Glutamatergic neuron (in vitro differentiated cells): ENCODE data around the gene MAP3K5. TPM values are rescaled to one million over a fixed set of nuclear protein-coding genes. Genes with fewer than 3 reads are reported as not detected.
"Not testable (repeated sequence)": the region's sequence is repeated elsewhere in the genome, so short reads cannot be mapped to it uniquely, and the experiment has no call there.

ENCODE experiments used
- DNase-seq: peaks from one replicate; pipeline ENCODE4 v3.0.0; 2022
- H3K27ac Mint-ChIP-seq: one replicate; pipeline ENCODE4 v1.8.0; 2020; ENCODE audit warnings: mild to moderate bottlenecking, mixed read lengths, inconsistent platforms; ENCODE audit not compliant: unreplicated experiment
- H3K27me3 Mint-ChIP-seq: one replicate; pipeline ENCODE4 v1.8.0; 2020; ENCODE audit warnings: mild to moderate bottlenecking, moderate library complexity, mixed read lengths, inconsistent platforms; ENCODE audit not compliant: unreplicated experiment
- H3K36me3 Mint-ChIP-seq: one replicate; pipeline ENCODE4 v1.8.0; 2020; ENCODE audit warnings: mild to moderate bottlenecking, mixed read lengths, inconsistent platforms; ENCODE audit not compliant: unreplicated experiment
- H3K4me1 Mint-ChIP-seq: one replicate; pipeline ENCODE4 v1.8.0; 2020; ENCODE audit warnings: mild to moderate bottlenecking, low read depth, mixed read lengths, inconsistent platforms; ENCODE audit not compliant: unreplicated experiment
- H3K4me3 Mint-ChIP-seq: one replicate; pipeline ENCODE4 v1.8.0; 2020; ENCODE audit warnings: mild to moderate bottlenecking, mixed read lengths, inconsistent platforms; ENCODE audit not compliant: unreplicated experiment
- H3K9me3 Mint-ChIP-seq: one replicate; pipeline ENCODE4 v1.8.0; 2020; ENCODE audit warnings: mild to moderate bottlenecking, moderate library complexity, mixed read lengths, inconsistent platforms; ENCODE audit not compliant: unreplicated experiment
- total RNA-seq: library from RNA; stranded (reverse); fragmentation: NEBNext Ultra II Directional; extraction: Animal tissue kit (Norgen Biotek cat#: 25700); gene quantifications from one replicate; pipeline ENCODE4 v1.2.1, GENCODE V29; 2021; ENCODE audit not compliant: unreplicated experiment
- TF ChIP-seq, protein P1 (sequence below): fragments of 200-600 bp; sonication (generic); IDR thresholded peaks from one replicate; pipeline ENCODE4 v1.5.0; 2021; ENCODE audit not compliant: partially characterized antibody, unreplicated experiment

Gene MAP3K5
- total RNA-seq, 1 donor from 2014 or later, result 0.66 TPM

DNA sequence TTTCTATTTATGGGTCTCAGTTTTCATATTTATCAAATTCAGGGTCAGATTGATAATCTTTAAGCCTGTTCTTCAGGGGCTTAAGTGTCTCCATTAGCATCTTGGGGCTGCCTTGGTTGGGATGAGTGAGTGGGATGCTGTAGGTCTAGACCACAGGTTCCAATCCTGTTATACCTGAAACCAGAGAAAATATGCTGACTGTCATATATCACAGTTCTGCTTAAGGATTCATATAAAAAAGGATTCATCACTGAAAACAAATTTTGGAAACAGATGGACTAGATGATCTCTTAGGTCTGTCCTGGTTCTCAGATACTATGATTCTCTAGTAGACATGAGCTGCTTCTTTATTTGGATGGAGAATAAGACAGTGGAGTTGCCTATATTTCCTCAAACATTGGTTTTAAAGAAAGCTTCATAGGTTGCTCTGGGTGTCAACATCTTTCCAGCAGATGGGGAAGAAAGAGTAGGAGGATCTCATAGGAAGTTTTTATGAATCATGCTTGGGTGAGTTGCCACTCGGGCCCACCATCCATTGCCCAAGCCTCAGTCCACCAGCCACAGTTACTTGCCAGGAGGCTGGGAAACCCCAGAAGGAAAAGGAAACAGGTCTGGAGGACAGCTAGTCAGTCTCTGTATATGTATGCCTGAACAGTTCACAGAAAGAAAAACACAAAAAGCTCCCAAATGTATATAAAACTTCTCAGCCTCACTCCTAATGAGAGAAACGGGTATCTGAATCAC, 199.2 kb downstream of the MAP3K5 start:
- Mint-ChIP-seq H3K27ac (no peak overlapping the region), H3K27me3 (peaks cover 4% of the 10 kb centered on the region), H3K9me3 (peaks cover 2% of the 10 kb centered on the region), H3K4me1 (no peaks in the 10 kb centered on the region), H3K36me3 (peaks cover 8% of the 10 kb centered on the region), H3K4me3 (no peak overlapping the region)
- DNase-seq, result no peak
- TF ChIP-seq, protein P1, sequence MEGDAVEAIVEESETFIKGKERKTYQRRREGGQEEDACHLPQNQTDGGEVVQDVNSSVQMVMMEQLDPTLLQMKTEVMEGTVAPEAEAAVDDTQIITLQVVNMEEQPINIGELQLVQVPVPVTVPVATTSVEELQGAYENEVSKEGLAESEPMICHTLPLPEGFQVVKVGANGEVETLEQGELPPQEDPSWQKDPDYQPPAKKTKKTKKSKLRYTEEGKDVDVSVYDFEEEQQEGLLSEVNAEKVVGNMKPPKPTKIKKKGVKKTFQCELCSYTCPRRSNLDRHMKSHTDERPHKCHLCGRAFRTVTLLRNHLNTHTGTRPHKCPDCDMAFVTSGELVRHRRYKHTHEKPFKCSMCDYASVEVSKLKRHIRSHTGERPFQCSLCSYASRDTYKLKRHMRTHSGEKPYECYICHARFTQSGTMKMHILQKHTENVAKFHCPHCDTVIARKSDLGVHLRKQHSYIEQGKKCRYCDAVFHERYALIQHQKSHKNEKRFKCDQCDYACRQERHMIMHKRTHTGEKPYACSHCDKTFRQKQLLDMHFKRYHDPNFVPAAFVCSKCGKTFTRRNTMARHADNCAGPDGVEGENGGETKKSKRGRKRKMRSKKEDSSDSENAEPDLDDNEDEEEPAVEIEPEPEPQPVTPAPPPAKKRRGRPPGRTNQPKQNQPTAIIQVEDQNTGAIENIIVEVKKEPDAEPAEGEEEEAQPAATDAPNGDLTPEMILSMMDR, result no peak

DNA sequence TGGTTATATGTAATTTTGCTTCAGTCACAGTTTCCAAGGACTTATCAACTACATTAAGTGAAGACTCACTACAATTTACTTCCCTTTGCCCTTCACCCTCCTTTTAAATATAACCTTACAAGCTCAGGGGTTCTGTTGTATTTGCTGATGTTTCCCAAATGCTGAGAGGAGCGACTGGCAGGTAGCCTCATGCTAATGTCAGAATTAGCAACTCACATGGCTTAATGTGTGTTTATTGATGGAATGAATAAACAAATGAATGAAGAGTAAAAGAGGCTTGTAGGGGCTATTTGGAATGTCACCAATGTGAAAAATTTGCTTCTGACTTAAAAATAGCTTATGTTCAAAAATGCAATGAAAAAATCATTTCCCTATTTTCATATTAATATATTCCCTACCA, 200.7 kb downstream of the MAP3K5 start:
- no peaks in the 10 kb centered on the region for H3K4me1 Mint-ChIP-seq

DNA sequence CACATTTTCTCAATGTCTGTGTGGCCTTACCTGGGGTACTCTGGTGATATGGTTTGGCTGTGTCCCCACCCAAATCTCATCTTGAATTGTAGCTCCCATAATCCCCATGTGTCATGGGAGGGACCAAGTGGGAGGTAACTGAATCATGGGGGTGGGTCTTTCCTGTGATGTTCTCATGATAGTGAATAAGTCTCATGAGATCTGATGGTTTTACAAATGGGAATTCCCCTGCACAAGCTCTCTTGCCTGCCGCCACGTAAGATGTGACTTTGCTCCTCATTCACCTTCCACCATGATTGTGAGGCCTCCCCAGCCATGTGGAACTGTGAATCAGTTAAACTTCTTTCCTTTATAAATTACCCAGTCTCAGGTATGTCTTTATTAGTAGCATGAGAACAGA, 201.4 kb downstream of the MAP3K5 start:
- not testable (repeated sequence) for H3K27ac Mint-ChIP-seq

More for the DNA sequence above, 200.7 kb downstream of the MAP3K5 start:
- TF ChIP-seq, protein P1, result no peak
- Mint-ChIP-seq H3K36me3 (peaks cover 8% of the 10 kb centered on the region), H3K27me3 (peaks cover 4% of the 10 kb centered on the region), H3K4me3 (no peak overlapping the region), H3K27ac (no peak overlapping the region), H3K9me3 (no peaks in the 10 kb centered on the region)
- DNase-seq, result no peak

DNA sequence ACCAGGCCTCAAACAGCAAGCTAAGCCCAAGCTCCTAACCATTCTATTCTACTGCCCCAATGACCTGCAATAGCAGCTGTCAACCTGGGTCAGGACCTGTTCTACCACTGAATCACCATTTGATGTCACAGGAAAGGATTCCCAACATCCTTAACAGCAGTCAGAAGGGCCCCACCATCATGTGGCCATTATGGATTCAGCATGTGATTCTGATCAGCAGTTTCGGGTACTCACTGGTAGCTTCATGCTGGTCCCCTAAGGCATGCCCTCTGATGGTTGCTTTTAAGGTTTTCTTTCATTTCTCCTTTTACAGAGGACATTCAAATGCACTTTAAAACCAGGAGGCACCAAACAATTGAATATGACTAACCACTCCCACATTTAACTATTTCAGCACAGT, 204.8 kb downstream of the MAP3K5 start:
- Mint-ChIP-seq H3K36me3 (peaks cover 4% of the 10 kb centered on the region), H3K4me1 (no peaks in the 10 kb centered on the region), H3K27me3 (peaks cover 2% of the 10 kb centered on the region), H3K4me3 (no peak overlapping the region), H3K27ac (no peak overlapping the region), H3K9me3 (no peaks in the 10 kb centered on the region)
- DNase-seq, result no peak
- TF ChIP-seq, protein P1, result no peak

More for the DNA sequence above, 201.4 kb downstream of the MAP3K5 start:
- not testable (repeated sequence) for H3K4me1 Mint-ChIP-seq, DNase-seq, H3K9me3 Mint-ChIP-seq, H3K27me3 Mint-ChIP-seq, H3K4me3 Mint-ChIP-seq, H3K36me3 Mint-ChIP-seq

DNA sequence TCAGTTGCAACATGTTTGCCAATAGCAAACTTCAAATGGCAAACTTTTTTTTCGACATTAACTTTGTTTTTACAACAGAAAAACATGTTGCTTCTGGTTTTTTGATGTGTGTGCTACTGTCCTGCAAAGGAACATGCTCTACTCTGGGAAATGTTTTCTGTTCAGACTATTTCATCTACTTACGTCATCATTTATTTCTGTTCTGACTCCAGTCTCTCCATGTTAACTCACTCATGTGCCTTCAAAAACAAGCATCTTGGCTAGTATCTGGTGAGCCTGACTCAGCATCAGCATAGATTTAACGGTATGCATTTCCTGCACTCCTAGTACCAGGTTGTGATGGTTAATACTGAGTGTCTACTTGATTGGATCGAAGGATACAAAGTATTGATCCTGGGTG, 206.0 kb downstream of the MAP3K5 start:
- Mint-ChIP-seq H3K4me3 (no peak overlapping the region), H3K36me3 (peaks cover 4% of the 10 kb centered on the region), H3K27ac (no peak overlapping the region), H3K4me1 (no peaks in the 10 kb centered on the region), H3K9me3 (no peaks in the 10 kb centered on the region), H3K27me3 (peaks cover 2% of the 10 kb centered on the region)
- no peak for DNase-seq
- TF ChIP-seq, protein P1, result no peak

DNA sequence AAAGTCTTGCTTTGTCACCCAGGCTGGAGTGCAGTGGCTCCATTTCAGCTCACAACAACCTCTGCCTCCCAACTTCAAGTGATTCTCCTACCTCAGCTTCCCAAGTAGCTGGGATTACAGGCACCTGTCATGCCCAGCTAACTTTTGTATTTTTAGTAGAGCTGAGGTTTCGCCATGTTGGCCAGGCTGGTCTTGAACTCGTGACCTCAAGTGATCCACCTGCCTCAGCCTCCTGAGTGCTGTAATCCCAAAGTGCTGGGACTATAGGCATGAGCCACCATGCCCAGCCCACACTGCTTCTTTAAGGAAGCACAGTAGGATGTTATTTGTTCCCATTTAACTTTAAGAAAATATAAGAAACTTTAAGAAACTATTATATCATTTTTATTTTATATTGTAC, 206.8 kb downstream of the MAP3K5 start:
- not testable (repeated sequence) for DNase-seq, H3K4me3 Mint-ChIP-seq, H3K36me3 Mint-ChIP-seq, H3K9me3 Mint-ChIP-seq, H3K27me3 Mint-ChIP-seq, H3K27ac Mint-ChIP-seq, H3K4me1 Mint-ChIP-seq

DNA sequence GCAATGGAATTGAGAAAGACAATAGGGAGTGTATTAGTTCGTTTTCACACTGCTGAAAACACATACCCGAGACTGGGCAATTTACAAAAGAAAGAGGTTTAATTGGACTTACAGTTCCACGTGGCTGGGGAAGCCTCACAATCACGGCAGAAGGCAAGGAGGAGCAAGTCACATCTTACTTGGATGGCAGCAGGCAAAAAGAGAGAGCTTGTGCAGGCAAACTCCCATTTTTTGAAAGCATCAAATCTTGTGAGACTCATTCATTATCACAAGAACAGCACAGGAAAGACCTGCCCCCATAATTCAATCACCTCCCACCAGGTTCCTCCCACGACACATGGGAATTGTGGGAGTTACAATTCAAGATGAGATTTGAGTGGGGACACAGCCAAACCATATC, 208.0 kb downstream of the MAP3K5 start:
- DNase-seq, H3K4me1 Mint-ChIP-seq, H3K27me3 Mint-ChIP-seq, H3K27ac Mint-ChIP-seq, H3K36me3 Mint-ChIP-seq, H3K9me3 Mint-ChIP-seq, H3K4me3 Mint-ChIP-seq: not testable (repeated sequence)
